HCT116 (cell line): ENCODE data around the gene ZBTB39. TPM values are rescaled to one million over a fixed set of nuclear protein-coding genes. Genes with fewer than 3 reads are reported as not detected.

Experiments used
- ATAC-seq: fragments of 200-7000 bp; cut with Tn5 transposase; 2 replicates; pipeline ENCODE4 v1.9.1; 2020; ENCODE audit warnings: mild to moderate bottlenecking, moderate library complexity
- BruUV-seq: library from RNA; stranded (reverse); fragments of 400-500 nt; replicated peaks from 2 replicates; lab custom pipeline; 2021; lab: Mats Ljungman, UMichigan
- CTCF ChIA-PET: fragments of 300-600 bp; sonication (Branson Sonifier 250); formaldehyde crosslinking; loops from one replicate; lab custom pipeline; 2021; ENCODE audit warnings: antibody characterized with exemption; lab: Charles Lee
- POLR2A ChIA-PET: fragments of 300-600, 350-600 bp; sonication (Branson Sonifier 250); formaldehyde crosslinking; loops from one replicate; lab custom pipeline; 2021; ENCODE audit warnings: antibody characterized with exemption; lab: Charles Lee
- RAD21 ChIA-PET, 2 experiments: fragments of 300-600 bp; sonication (Branson Sonifier 250); formaldehyde crosslinking; loops; one replicate each; lab custom pipeline; 2023; ENCODE audit warnings: low total read pairs in 2 of 2; ENCODE audit not compliant: uncharacterized antibody in 2 of 2, unreplicated experiment in 2 of 2, low non-redundant PET in 1 of 2; lab: Charles Lee
- DNase-seq: peaks from one replicate; pipeline ENCODE4 v3.0.0-alpha.2; 2010; ENCODE audit warnings: low read depth, low spot score
- H2AFZ ChIP-seq: fragments of 200-600 bp; shearing (Covaris generic), sonication (generic); 2 replicates; pipeline ENCODE4 v1.6.1; 2017; ENCODE audit warnings: low read depth, mixed run types, mixed read lengths, antibody characterized with exemption, low read length; ENCODE audit not compliant: poor library complexity, severe bottlenecking
- H3K27ac ChIP-seq: 2 replicates; pipeline ENCODE4 v1.5.1; 2012; ENCODE audit warnings: low read depth, low read length
- H3K27me3 ChIP-seq: fragments of 200-600 bp; sonication (generic); 2 replicates; pipeline ENCODE4 v1.6.1; 2016; ENCODE audit warnings: mixed run types, low read length, mixed read lengths; ENCODE audit not compliant: insufficient read depth
- H3K36me3 ChIP-seq, 2 experiments: fragments of 200-500 bp in 1 of 2; fragments of 200-600 bp in 1 of 2; sonication (Bioruptor generic) in 1 of 2; sonication (generic) in 1 of 2; 2 replicates each; pipeline versions ENCODE4 v1.5.1 to v1.6.1; 2014 to 2016; ENCODE audit warnings: low read length in 2 of 2, inconsistent platforms in 1 of 2, mixed read lengths in 1 of 2, mixed run types in 1 of 2; ENCODE audit not compliant: insufficient read depth in 2 of 2, control insufficient read depth in 1 of 2
- H3K4me1 ChIP-seq, 2 experiments: fragments of 200-600 bp in 1 of 2; sonication (generic) in 1 of 2; 2 replicates each; pipeline versions ENCODE4 v1.5.1 to v1.6.1; 2012 to 2017; ENCODE audit warnings: low read length in 2 of 2, inconsistent platforms in 1 of 2, mild to moderate bottlenecking in 1 of 2, mixed read lengths in 1 of 2, mixed run types in 1 of 2, moderate library complexity in 1 of 2; ENCODE audit not compliant: insufficient read depth in 2 of 2, control insufficient read depth in 1 of 2
- H3K4me2 ChIP-seq: fragments of 200-600 bp; sonication (generic); 2 replicates; pipeline ENCODE4 v1.6.1; 2017; ENCODE audit warnings: mixed run types, low read length, mixed read lengths
- H3K4me3 ChIP-seq, 2 experiments: fragments of 200-600 bp in 1 of 2; sonication (generic) in 1 of 2; replicated peaks in 1 of 2; 2 replicates each; pipeline ENCODE4 v1.5.1; 2011 to 2016; ENCODE audit warnings: low read length in 2 of 2, control low read depth in 1 of 2, low read depth in 1 of 2, mild to moderate bottlenecking in 1 of 2, mixed read lengths in 1 of 2, mixed run types in 1 of 2
- H3K79me2 ChIP-seq: fragments of 200-600 bp; sonication (generic); 2 replicates; pipeline ENCODE4 v1.6.1; 2017; ENCODE audit warnings: mild to moderate bottlenecking, mixed run types, low read length, moderate library complexity, mixed read lengths; ENCODE audit not compliant: insufficient read depth
- H3K9ac ChIP-seq: fragments of 200-600 bp; sonication (generic); 2 replicates; pipeline ENCODE4 v1.6.1; 2016; ENCODE audit warnings: low read length, mixed read lengths
- H3K9me2 ChIP-seq: fragments of 200-600 bp; sonication (generic), shearing (Covaris generic); 2 replicates; pipeline ENCODE4 v1.6.1; 2017; ENCODE audit warnings: mixed run types, mild to moderate bottlenecking, moderate library complexity; ENCODE audit not compliant: insufficient read depth
- H3K9me3 ChIP-seq, 2 experiments: fragments of 200-500 bp in 1 of 2; fragments of 200-600 bp in 1 of 2; sonication (Bioruptor generic) in 1 of 2; sonication (generic) in 1 of 2; 2 replicates each; pipeline ENCODE4 v1.6.1; 2014 to 2017; ENCODE audit warnings: low read length in 2 of 2, mixed read lengths in 2 of 2, inconsistent platforms in 1 of 2, low read depth in 1 of 2, mild to moderate bottlenecking in 1 of 2, mixed run types in 1 of 2, moderate library complexity in 1 of 2; ENCODE audit not compliant: control insufficient read depth in 1 of 2, insufficient read depth in 1 of 2
- H4K20me1 ChIP-seq: fragments of 200-600 bp; sonication (generic), shearing (Covaris generic); 2 replicates; pipeline ENCODE4 v1.6.1; 2017; ENCODE audit warnings: mixed run types, mild to moderate bottlenecking, moderate library complexity; ENCODE audit not compliant: insufficient read depth
- CBX3 ChIP-seq: IDR thresholded peaks from 2 replicates; pipeline ENCODE4 v1.6.1; 2012; ENCODE audit warnings: low read depth
- CEBPB ChIP-seq: IDR thresholded peaks from 2 replicates; pipeline ENCODE4 v1.6.1; 2012; ENCODE audit warnings: low read depth
- CTCF ChIP-seq, 3 experiments: fragments of 200-600 bp in 1 of 3; sonication (generic) in 1 of 3; IDR thresholded peaks in 2 of 3; conservative IDR thresholded peaks in 1 of 3; 2 replicates each; pipeline ENCODE4 v1.5.1; 2012 to 2017; ENCODE audit warnings: low read depth in 2 of 3, low read length in 2 of 3, antibody characterized with exemption in 1 of 3, borderline replicate concordance in 1 of 3, control low read depth in 1 of 3, mild to moderate bottlenecking in 1 of 3, mixed read lengths in 1 of 3, mixed run types in 1 of 3, moderate library complexity in 1 of 3; ENCODE audit not compliant: insufficient read depth in 1 of 3
- EGR1 ChIP-seq: IDR thresholded peaks from 2 replicates; pipeline ENCODE4 v1.6.1; 2012; ENCODE audit warnings: low read depth
- ELF1 ChIP-seq: IDR thresholded peaks from 2 replicates; pipeline ENCODE4 v1.6.1; 2012; ENCODE audit warnings: low read depth, borderline replicate concordance
- FOSL1 ChIP-seq: IDR thresholded peaks from 2 replicates; pipeline ENCODE4 v1.6.1; 2012; ENCODE audit warnings: low read depth
- MAX ChIP-seq: IDR thresholded peaks from 2 replicates; pipeline ENCODE4 v1.6.1; 2012
- POLR2A ChIP-seq: IDR thresholded peaks from 2 replicates; pipeline ENCODE4 v1.7.0; 2011; ENCODE audit warnings: borderline replicate concordance; ENCODE audit not compliant: insufficient read depth, insufficient read length; ENCODE audit errors: extremely low read depth
- POLR2AphosphoS5 ChIP-seq: IDR thresholded peaks from 2 replicates; pipeline ENCODE4 v1.6.1; 2011; ENCODE audit warnings: mild to moderate bottlenecking, low read depth, low read length, moderate library complexity
- RAD21 ChIP-seq: IDR thresholded peaks from 2 replicates; pipeline ENCODE4 v1.6.1; 2012; ENCODE audit warnings: low read depth, mild to moderate bottlenecking
- REST ChIP-seq: IDR thresholded peaks from 2 replicates; pipeline ENCODE4 v1.6.1; 2012; ENCODE audit warnings: low read depth
- SIN3A ChIP-seq: IDR thresholded peaks from 2 replicates; pipeline ENCODE4 v1.6.1; 2012; ENCODE audit warnings: low read depth
- SP1 ChIP-seq: IDR thresholded peaks from 2 replicates; pipeline ENCODE4 v1.6.1; 2012; ENCODE audit warnings: low read depth
- TCF7L2 ChIP-seq: IDR thresholded peaks from 2 replicates; pipeline ENCODE4 v1.7.0; 2011; ENCODE audit warnings: borderline replicate concordance, inconsistent platforms; ENCODE audit not compliant: insufficient read depth, insufficient read length; ENCODE audit errors: extremely low read depth
- ZBTB33 ChIP-seq: IDR thresholded peaks from 2 replicates; pipeline ENCODE4 v1.6.1; 2011; ENCODE audit warnings: mild to moderate bottlenecking, low read length, moderate library complexity; ENCODE audit not compliant: insufficient replicate concordance; ENCODE audit errors: extremely low read depth
- ZFX ChIP-seq: fragments of 450-650 bp; IDR thresholded peaks from 2 replicates; pipeline ENCODE4 v1.6.1; 2017
- ZNF274 ChIP-seq: fragments of 200-500 bp; sonication (Bioruptor generic); IDR thresholded peaks from 2 replicates; pipeline ENCODE4 v1.6.1; 2014; ENCODE audit warnings: mild to moderate bottlenecking, low read depth, low read length, inconsistent platforms
- intact Hi-C: fragments of 100-400 bp; cut with micrococcal nuclease; formaldehyde crosslinking; loops from 2 replicates; pipeline ENCODE4 v1.10.0; 2022
- total RNA-seq: library from RNA; stranded (reverse); gene quantifications from one replicate; pipeline ENCODE4 v1.2.1, GENCODE V29; 2021; ENCODE audit not compliant: unreplicated experiment

The ZBTB39 gene
- total RNA-seq, 1 experiment from 2014 or later = 12.3 TPM

- Histone ChIP-seq H4K20me1 (no peaks in the 10 kb centered on the region), H3K4me3 (no peak overlapping the region), H3K4me2 (0 out of 2 replicates have a peak overlapping the region, but pooled peaks have one; percentile 8), H3K79me2 (no peaks in the 10 kb centered on the region), H3K36me3 (no peaks in the 10 kb centered on the region), H3K9me2 (no peaks in the 10 kb centered on the region), H2AFZ (no peak overlapping the region), H3K27ac (no peak overlapping the region), H3K9ac (no peak overlapping the region), H3K4me1 (peaks cover 4 to 26% of the 10 kb centered on the region in 2 experiments), H3K27me3 (no peaks in the 10 kb centered on the region; the same call in 1 of the 2 replicates), H3K9me3 (no peaks in the 10 kb centered on the region)
- ATAC-seq (no peak), DNase-seq (no peak)
- no peak for TF ChIP-seq ZFX
- TF ChIP-seq CBX3 = no peak
- TF ChIP-seq REST = no peak
- no peak for TF ChIP-seq MAX
- no peak for TF ChIP-seq ZNF274
- TF ChIP-seq CEBPB = no peak
- TF ChIP-seq RAD21 = no peak
- TF ChIP-seq POLR2AphosphoS5 = no peak
- TF ChIP-seq EGR1 = no peak
- TF ChIP-seq FOSL1 = no peak
- no peak for TF ChIP-seq SP1
- TF ChIP-seq ZBTB33 = no peak
- no peak for TF ChIP-seq CTCF (IDR thresholded peaks at IDR 0.05 in 2 of 3, conservative IDR thresholded peaks at IDR 0.05 in 1 of 3; ENCODE audit: borderline replicate concordance in 1 of 3, insufficient read depth in 1 of 3, low read depth in 2 of 3, low read length in 2 of 3)
- no peak for TF ChIP-seq POLR2A
- TF ChIP-seq ELF1 = no peak
- no peak for TF ChIP-seq SIN3A
- no peak for TF ChIP-seq TCF7L2
- ChIA-PET CTCF (no interaction called here), RAD21 (no interaction called here), POLR2A (no interaction called here)
- BruUV-seq = no TSS peak
- intact Hi-C loops = no loop called here
Measured at GRCh38 chr12:57049119-57049446, 42.7 kb upstream of the ZBTB39 start.
